GM10266 (cell line): Measurements from ENCODE around the gene EXTL2.
A peak's percentile ranks its signal among the peaks of the same experiment; 100 is the strongest.

Experiments
- DNase-seq: peaks from one replicate; pipeline ENCODE4 v3.0.0; 2012; ENCODE audit errors: extremely low spot score
- TF ChIP-seq, protein P1 (sequence below): IDR thresholded peaks from 2 replicates; pipeline ENCODE4 v1.5.1; 2012; ENCODE audit warnings: mild to moderate bottlenecking, low read depth; ENCODE audit not compliant: control insufficient read depth, insufficient read depth; ENCODE audit errors: missing control alignments

Gene EXTL2

DNA sequence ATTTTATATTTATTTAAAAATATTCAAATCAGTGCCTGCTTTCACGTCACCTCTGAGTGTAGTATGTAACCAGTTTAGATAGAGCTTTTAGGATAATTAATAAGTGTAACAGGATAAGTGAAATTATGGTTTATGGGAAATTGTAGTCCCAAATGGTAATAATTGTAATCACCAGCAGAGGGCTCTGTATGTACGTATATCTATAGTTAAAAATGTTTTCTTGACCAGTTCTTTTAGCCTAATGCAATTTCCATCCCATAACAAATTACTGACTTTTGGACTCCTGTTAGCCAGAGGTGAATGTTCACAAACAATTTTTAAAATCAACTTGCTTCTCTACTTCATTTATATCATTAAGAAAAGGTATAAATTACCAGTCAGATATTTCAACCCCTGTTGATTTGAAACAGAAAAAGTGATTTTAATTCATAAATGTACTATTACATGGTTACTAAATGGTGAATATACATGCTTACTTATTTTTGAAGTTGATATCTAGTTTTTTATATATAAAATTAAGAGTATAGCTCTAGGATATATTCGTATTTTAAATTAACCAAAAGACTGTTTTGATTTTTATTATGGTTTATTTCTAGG is 26.6 kb upstream of the EXTL2 start:
- TF ChIP-seq, protein P1, sequence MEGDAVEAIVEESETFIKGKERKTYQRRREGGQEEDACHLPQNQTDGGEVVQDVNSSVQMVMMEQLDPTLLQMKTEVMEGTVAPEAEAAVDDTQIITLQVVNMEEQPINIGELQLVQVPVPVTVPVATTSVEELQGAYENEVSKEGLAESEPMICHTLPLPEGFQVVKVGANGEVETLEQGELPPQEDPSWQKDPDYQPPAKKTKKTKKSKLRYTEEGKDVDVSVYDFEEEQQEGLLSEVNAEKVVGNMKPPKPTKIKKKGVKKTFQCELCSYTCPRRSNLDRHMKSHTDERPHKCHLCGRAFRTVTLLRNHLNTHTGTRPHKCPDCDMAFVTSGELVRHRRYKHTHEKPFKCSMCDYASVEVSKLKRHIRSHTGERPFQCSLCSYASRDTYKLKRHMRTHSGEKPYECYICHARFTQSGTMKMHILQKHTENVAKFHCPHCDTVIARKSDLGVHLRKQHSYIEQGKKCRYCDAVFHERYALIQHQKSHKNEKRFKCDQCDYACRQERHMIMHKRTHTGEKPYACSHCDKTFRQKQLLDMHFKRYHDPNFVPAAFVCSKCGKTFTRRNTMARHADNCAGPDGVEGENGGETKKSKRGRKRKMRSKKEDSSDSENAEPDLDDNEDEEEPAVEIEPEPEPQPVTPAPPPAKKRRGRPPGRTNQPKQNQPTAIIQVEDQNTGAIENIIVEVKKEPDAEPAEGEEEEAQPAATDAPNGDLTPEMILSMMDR, result peak; percentile 54
- DNase-seq, result peak; percentile 12

DNA sequence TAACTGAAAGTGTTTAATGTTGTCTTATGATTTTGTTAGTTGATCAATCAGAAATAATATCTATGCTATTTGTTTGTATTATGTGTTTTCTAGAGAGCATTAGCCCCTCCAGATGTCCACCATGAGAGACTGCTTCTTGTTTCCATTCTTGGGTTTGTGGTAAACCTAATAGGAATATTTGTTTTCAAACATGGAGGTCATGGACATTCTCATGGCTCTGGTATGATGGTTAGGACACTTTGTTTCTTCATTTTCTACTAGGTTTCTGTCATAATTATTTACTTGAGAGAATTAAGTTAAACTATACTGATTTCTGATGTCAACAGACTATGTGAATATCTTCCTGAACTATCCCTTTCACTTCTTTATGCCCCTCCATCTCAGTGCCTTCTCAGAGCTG is 17.4 kb upstream of the EXTL2 start:
- no peak for DNase-seq
- TF ChIP-seq, protein P1, result no peak

DNA sequence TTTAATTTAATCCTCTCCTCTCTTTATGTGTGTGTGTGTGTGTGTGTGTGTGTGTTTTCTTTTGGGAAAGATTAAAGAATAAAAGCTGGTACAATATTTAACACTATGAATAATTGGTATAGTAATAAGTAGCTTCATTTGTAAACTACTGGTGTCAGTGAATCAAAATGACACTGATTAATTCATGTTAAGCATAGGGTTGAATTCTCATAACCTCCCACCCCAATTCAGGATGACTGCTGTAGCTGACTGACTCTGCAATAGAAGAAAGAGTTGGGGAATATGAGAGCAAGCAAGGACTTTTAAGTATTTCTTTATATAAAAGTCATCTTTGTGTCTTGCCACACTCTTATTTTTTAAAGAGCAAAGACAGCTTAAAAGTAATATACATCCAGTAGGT is 14.4 kb upstream of the EXTL2 start:
- TF ChIP-seq, protein P1, result no peak
- no peak for DNase-seq

DNA sequence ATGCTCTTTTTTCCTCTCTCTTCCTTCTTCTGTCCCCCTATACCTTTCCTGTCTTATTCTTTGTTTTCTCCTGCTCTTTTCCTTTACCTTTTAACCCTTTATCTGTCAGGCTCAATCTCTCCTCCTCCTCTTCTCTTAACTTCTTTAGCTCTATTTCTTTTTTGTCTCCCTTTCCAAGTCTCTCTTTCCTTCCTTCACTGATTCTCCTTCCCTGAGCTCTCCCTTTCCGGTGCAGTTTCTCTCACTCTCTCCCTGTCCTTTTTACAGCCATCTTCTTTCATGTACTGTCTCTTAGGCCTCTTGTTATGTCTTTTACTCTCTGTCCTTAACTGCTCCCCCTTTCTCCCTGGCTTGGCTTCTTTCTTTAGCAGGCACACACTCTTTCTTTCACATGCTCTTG is 13.2 kb upstream of the EXTL2 start:
- no peak for DNase-seq
- TF ChIP-seq, protein P1, result no peak

DNA sequence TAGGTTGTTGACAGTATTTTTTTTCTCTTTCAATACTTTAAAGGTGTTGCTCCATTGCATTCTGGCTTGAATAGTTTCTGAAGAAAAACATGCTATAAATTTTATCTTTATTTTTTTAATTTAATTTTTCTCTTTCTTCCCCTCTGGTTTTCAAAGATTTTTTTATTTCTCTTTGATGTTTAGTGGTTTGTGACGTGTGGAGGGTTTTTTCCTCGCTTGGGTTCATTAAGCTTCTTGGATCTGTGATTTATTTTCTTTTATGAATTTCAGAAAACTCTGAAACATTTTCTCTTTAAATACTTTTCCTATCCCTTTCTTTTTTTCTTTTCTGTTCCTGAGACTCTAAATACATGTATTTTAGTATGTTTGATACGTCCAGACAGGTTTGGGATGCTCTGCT is 10.5 kb upstream of the EXTL2 start:
- TF ChIP-seq, protein P1, result no peak
- no peak for DNase-seq

DNA sequence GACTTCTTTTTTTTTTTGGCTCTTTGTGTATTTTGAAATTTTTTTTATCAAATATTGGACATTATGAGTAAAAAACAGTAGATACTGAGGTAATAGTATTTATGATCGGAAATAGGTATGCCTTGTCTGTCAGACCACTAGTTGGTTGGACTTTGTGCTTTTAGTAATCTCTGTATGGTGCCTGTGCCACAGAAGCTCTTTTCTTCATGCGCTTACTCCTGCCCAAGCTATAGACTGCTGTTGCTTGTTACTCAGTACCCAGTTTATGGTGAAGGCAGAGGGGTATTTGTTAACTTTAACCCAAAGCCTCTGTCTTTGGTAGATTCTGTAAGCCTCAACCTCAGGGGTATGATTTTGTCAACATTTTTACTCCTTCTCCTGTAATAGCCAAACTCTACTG is 9.9 kb upstream of the EXTL2 start:
- TF ChIP-seq, protein P1, result no peak
- DNase-seq, result no peak

DNA sequence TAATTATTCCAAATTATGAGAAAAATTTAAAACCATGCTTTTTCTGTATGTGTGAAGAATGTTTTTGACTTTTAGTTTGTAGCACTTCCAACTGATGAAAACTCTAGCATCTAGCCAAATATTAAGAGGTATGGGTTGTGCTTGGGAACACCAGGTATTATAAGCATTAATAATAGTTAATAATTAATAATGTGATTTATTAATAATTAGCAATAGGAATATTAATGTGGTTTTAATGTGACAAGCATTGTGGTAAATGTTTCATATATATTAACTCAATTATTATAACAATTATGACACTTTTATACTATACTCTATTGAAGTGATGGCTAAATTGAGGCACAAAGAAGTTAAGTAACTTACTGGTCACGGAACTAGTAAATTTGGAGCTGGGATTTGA is 9.1 kb upstream of the EXTL2 start:
- DNase-seq, result no peak
- TF ChIP-seq, protein P1, result no peak
